Stomach (tissue), 9 donors: ENCODE results near the gene WWOX. TPM values are rescaled to one million over a fixed set of nuclear protein-coding genes. Genes with fewer than 3 reads are reported as not detected.
A peak's percentile ranks its signal among the peaks of the same experiment; 100 is the strongest.

Experiments
- DNase-seq, 2 donors: peaks; one replicate each; pipeline versions ENCODE4 v3.0.0 to v3.0.0-alpha.2; 2013 to 2019
- H3K27ac ChIP-seq, 5 donors: fragments of 200-600 bp in 4 of 5; sonication (generic) in 4 of 5; one replicate each; pipeline ENCODE4 v1.5.1; 2013 to 2019; ENCODE audit warnings: mild to moderate bottlenecking in 1 of 5, moderate library complexity in 1 of 5
- H3K27me3 ChIP-seq, 3 donors: fragments of 200-600 bp; sonication (generic); one replicate each; pipeline ENCODE4 v1.5.1; 2017 to 2019; ENCODE audit warnings: mixed run types in 1 of 3
- H3K36me3 ChIP-seq, 4 donors: fragments of 200-600 bp; sonication (generic); 1 replicate in 3 of 4; 2 replicates in 1 of 4; pipeline ENCODE4 v1.5.1; 2016 to 2019
- H3K4me1 ChIP-seq, 4 donors: fragments of 200-600 bp; sonication (generic); one replicate each; pipeline ENCODE4 v1.5.1; 2016 to 2019
- H3K4me3 ChIP-seq, 4 donors: fragments of 200-600 bp; sonication (generic) in 3 of 4; one replicate each; pipeline ENCODE4 v1.5.1; 2016 to 2019; ENCODE audit warnings: mild to moderate bottlenecking in 1 of 4
- H3K9me3 ChIP-seq, 4 donors: fragments of 200-600 bp; sonication (generic); one replicate each; pipeline ENCODE4 v1.5.1; 2016 to 2019
- CTCF ChIP-seq, 7 experiments: fragments of 450-650 bp in 4 of 7; fragments of 200-600 bp in 3 of 7; sonication (generic) in 3 of 7; IDR thresholded peaks; one replicate each; pipeline ENCODE4 v1.5.1; 2016 to 2019; ENCODE audit warnings: antibody characterized with exemption in 7 of 7, control low read depth in 2 of 7, mild to moderate bottlenecking in 1 of 7
- EP300 ChIP-seq: sonication (generic); formaldehyde crosslinking; IDR thresholded peaks from one replicate; pipeline ENCODE4 v1.6.1; 2017; ENCODE audit warnings: antibody characterized with exemption
- POLR2A ChIP-seq, 4 donors: fragments of 450-650 bp; IDR thresholded peaks; one replicate each; pipeline ENCODE4 v1.6.1; 2016; ENCODE audit warnings: antibody characterized with exemption in 4 of 4, control low read depth in 2 of 4, mild to moderate bottlenecking in 1 of 4, moderate library complexity in 1 of 4
- POLR2AphosphoS5 ChIP-seq, 3 donors: sonication (generic); formaldehyde crosslinking; IDR thresholded peaks; one replicate each; pipeline ENCODE4 v1.6.1; 2016; ENCODE audit warnings: antibody characterized with exemption in 3 of 3
- WGBS, 5 donors: extraction: QIAGEN DNeasy Blood & Tissue Kit in 3 of 5; methylation state at CpG; one replicate each; pipeline versions ENCODE4 v1.1.5 to v1.1.7; 2013 to 2018; 5-methylcytosine and 5-hydroxymethylcytosine counted together
- intact Hi-C: fragments of 100-400 bp; cut with DNase I; formaldehyde crosslinking; loops from one replicate; pipeline ENCODE4 v1.15.1; 2023; ENCODE audit warnings: low total_unique reads
- polyA plus RNA-seq, 3 donors: library from polyadenylated mRNA; stranded (reverse); fragments of 200-250 nt; gene quantifications; one replicate each; pipeline ENCODE4 v1.2.3, GENCODE V29; 2013
- total RNA-seq, 5 donors: library from RNA; depleted of rRNA; stranded (reverse); fragments of >200 nt; gene quantifications; one replicate each; pipeline versions ENCODE4 v1.1.0 to v1.2.3, GENCODE V29; 2014 to 2016
- donor health status: healthy with polysubstance abuse.
- donor health status: Bipolar disorder and iron deficiency.
- donor health status: healthy.

Gene WWOX
- total and polyA plus RNA-seq, 8 donors, result 7.7 to 129 (median 48.7) TPM

GRCh38 chr16:78094166-78094565 lies 5.3 kb upstream of the WWOX start:
- Histone ChIP-seq H3K9me3 (no peaks in the 10 kb centered on the region), H3K36me3 (no peaks in the 10 kb centered on the region), H3K27me3 (peaks cover 0 to 6% (median 0%) of the 10 kb centered on the region in 3 donors), H3K4me1 (peaks cover 3 to 7% (median 5%) of the 10 kb centered on the region in 4 donors), H3K27ac (no peak overlapping the region), H3K4me3 (no peak overlapping the region)
- 59 to 71% (median 66%) methylated on average over 3 of the region's 3 CpGs for WGBS, 5 donors
- intact Hi-C loops, result no loop called here
- peak in 1 of 2 donors; percentile 20 for DNase-seq
- no peak for TF ChIP-seq EP300
- TF ChIP-seq POLR2A (IDR thresholded peaks at IDR 0.05), result no peak
- TF ChIP-seq CTCF (IDR thresholded peaks at IDR 0.05), result no peak
- TF ChIP-seq POLR2AphosphoS5 (IDR thresholded peaks at IDR 0.05), result no peak

- Histone ChIP-seq H3K4me1 (peaks cover 3 to 10% (median 7%) of the 10 kb centered on the region in 4 donors), H3K27me3 (peaks cover 0 to 6% (median 0%) of the 10 kb centered on the region in 3 donors), H3K27ac (no peak overlapping the region), H3K9me3 (no peaks in the 10 kb centered on the region), H3K4me3 (no peak overlapping the region), H3K36me3 (no peaks in the 10 kb centered on the region)
- TF ChIP-seq EP300 (no peak), POLR2AphosphoS5 (IDR thresholded peaks at IDR 0.05) (no peak), POLR2A (IDR thresholded peaks at IDR 0.05) (no peak), CTCF (IDR thresholded peaks at IDR 0.05) (no peak)
- no peak for DNase-seq
- intact Hi-C loops, result no loop called here
- WGBS, 5 donors, result 88 to 89% (median 88%) methylated on average over 3 of the region's 3 CpGs
These were observed 4.5 kb upstream of the WWOX start for GRCh38 chr16:78094998-78095397.

GRCh38 chr16:78096386-78096785 lies 3.1 kb upstream of the WWOX start:
- Histone ChIP-seq H3K9me3 (no peaks in the 10 kb centered on the region), H3K27ac (no peak overlapping the region), H3K36me3 (no peaks in the 10 kb centered on the region), H3K4me3 (no peak overlapping the region), H3K27me3 (peaks cover 0 to 6% (median 0%) of the 10 kb centered on the region in 3 donors), H3K4me1 (peaks cover 11 to 17% (median 16%) of the 10 kb centered on the region in 4 donors)
- intact Hi-C loops, result no loop called here
- TF ChIP-seq POLR2AphosphoS5 (IDR thresholded peaks at IDR 0.05) (no peak), CTCF (IDR thresholded peaks at IDR 0.05) (no peak)
- WGBS, 5 donors, result 69 to 83% (median 79%) methylated on average over 3 of the region's 3 CpGs
- no peak for DNase-seq

GRCh38 chr16:78097548-78097947 lies 1.9 kb upstream of the WWOX start:
- H3K9me3 ChIP-seq, result no peaks in the 10 kb centered on the region
- peaks cover 17 to 27% (median 18%) of the 10 kb centered on the region in 4 donors for H3K4me1 ChIP-seq
- TF ChIP-seq EP300 (no peak), POLR2A (IDR thresholded peaks at IDR 0.05) (no peak), POLR2AphosphoS5 (IDR thresholded peaks at IDR 0.05) (no peak), CTCF (IDR thresholded peaks at IDR 0.05) (no peak)
- no peaks in the 10 kb centered on the region for H3K36me3 ChIP-seq
- H3K4me3 ChIP-seq, result no peak overlapping the region
- no peak for DNase-seq
- peaks cover 0 to under 1% (median 0%) of the 10 kb centered on the region in 3 donors for H3K27me3 ChIP-seq
- intact Hi-C loops, result no loop called here
- no peak overlapping the region for H3K27ac ChIP-seq
- 88 to 92% (median 91%) methylated on average over 4 of the region's 4 CpGs for WGBS, 5 donors
